Parathyroid adenoma (tissue), 2 donors: Measurements from ENCODE around the gene LTB.

Experiments used
- H2AFZ ChIP-seq: fragments of 300-600 bp; sonication (generic); one replicate; pipeline ENCODE4 v1.7.0; 2017; ENCODE audit warnings: antibody characterized with exemption, mild to moderate bottlenecking
- H3K27ac ChIP-seq: fragments of 300-600 bp; sonication (generic); one replicate; pipeline ENCODE4 v1.7.0; 2017
- H3K27me3 ChIP-seq: fragments of 300-600 bp; sonication (generic); one replicate; pipeline ENCODE4 v1.7.0; 2017; ENCODE audit warnings: low read length; ENCODE audit not compliant: control insufficient read depth, insufficient read depth
- H3K36me3 ChIP-seq: fragments of 300-600 bp; sonication (generic); one replicate; pipeline ENCODE4 v1.7.0; 2017; ENCODE audit warnings: low read length; ENCODE audit not compliant: control insufficient read depth, insufficient read depth
- H3K4me1 ChIP-seq: fragments of 300-600 bp; sonication (generic); one replicate; pipeline ENCODE4 v1.7.0; 2017; ENCODE audit warnings: control low read depth
- H3K4me2 ChIP-seq: fragments of 300-600 bp; sonication (generic); one replicate; pipeline ENCODE4 v1.7.0; 2017; ENCODE audit warnings: low read length
- H3K4me3 ChIP-seq: fragments of 300-600 bp; sonication (generic); one replicate; pipeline ENCODE4 v1.7.0; 2017; ENCODE audit warnings: low read depth, low read length
- H3K79me2 ChIP-seq: fragments of 300-600 bp; sonication (generic); one replicate; pipeline ENCODE4 v1.7.0; 2017; ENCODE audit warnings: control low read depth
- H3K9ac ChIP-seq: fragments of 300-600 bp; sonication (generic); one replicate; pipeline ENCODE4 v1.7.0; 2017; ENCODE audit warnings: mild to moderate bottlenecking
- H3K9me3 ChIP-seq: fragments of 300-600 bp; sonication (generic); one replicate; pipeline ENCODE4 v1.7.0; 2017; ENCODE audit warnings: low read length; ENCODE audit not compliant: control insufficient read depth
- TF ChIP-seq, protein P1 (sequence below): fragments of 300-600 bp; sonication (generic); IDR thresholded peaks from one replicate; pipeline ENCODE4 v1.7.0; 2017; ENCODE audit warnings: antibody characterized with exemption, mild to moderate bottlenecking
- donor health status: primary hyperparathyroidism.

Gene LTB

DNA sequence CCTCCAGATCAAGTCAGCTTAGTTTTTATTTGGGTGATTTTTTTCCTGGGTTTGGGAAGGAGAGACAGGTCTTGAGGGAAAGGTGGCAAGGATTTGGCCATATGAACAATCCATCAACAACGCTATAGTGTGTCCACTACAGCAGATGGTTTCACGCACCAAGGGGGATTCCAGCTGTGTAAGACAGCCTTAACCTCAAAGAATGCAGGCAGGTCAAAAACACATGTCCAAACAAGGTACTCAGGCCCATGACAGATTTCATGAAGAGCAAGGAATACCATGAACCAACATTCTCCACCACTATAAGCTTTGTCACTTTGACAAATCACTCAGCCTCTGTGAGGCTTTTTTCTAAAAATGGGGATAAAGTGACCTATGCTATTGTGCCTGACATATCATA lies 34.8 kb upstream of the LTB start:
- peaks cover 20% of the 10 kb centered on the region for H3K4me1 ChIP-seq
- H3K27me3 ChIP-seq = no peaks in the 10 kb centered on the region
- H3K4me3 ChIP-seq = no peak overlapping the region
- no peaks in the 10 kb centered on the region for H3K9me3 ChIP-seq
- H2AFZ ChIP-seq = no peak overlapping the region
- peaks cover 6% of the 10 kb centered on the region for H3K79me2 ChIP-seq
- no peak overlapping the region for H3K27ac ChIP-seq
- H3K9ac ChIP-seq = no peak overlapping the region
- H3K4me2 ChIP-seq = no peak overlapping the region
- H3K36me3 ChIP-seq = no peaks in the 10 kb centered on the region
- TF ChIP-seq, protein P1, sequence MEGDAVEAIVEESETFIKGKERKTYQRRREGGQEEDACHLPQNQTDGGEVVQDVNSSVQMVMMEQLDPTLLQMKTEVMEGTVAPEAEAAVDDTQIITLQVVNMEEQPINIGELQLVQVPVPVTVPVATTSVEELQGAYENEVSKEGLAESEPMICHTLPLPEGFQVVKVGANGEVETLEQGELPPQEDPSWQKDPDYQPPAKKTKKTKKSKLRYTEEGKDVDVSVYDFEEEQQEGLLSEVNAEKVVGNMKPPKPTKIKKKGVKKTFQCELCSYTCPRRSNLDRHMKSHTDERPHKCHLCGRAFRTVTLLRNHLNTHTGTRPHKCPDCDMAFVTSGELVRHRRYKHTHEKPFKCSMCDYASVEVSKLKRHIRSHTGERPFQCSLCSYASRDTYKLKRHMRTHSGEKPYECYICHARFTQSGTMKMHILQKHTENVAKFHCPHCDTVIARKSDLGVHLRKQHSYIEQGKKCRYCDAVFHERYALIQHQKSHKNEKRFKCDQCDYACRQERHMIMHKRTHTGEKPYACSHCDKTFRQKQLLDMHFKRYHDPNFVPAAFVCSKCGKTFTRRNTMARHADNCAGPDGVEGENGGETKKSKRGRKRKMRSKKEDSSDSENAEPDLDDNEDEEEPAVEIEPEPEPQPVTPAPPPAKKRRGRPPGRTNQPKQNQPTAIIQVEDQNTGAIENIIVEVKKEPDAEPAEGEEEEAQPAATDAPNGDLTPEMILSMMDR = no peak

DNA sequence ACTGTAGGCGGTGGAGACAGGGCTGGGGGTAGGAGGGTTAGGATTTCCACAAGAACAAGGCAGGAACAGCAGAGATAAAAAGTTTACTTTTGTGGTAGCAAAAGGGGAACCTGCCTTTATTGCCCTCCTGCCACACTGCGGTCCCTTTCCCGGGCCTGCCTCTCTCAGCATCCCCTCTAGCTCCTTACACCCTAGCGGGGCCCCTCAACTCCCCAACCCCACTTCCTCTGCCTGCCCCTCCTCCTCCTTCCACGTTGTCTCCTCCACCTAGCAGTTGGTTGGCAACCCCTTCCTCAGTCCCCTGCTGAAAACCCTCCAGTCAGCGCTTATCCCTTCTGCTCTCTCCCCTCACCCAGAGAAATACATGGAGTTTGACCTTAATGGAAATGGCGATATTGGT lies 33.5 kb upstream of the LTB start:
- Histone ChIP-seq H3K4me2 (no peak overlapping the region), H3K27ac (no peak overlapping the region), H2AFZ (no peak overlapping the region), H3K36me3 (no peaks in the 10 kb centered on the region), H3K27me3 (no peaks in the 10 kb centered on the region), H3K9ac (no peak overlapping the region), H3K4me1 (peaks cover 13% of the 10 kb centered on the region), H3K4me3 (no peak overlapping the region), H3K79me2 (no peaks in the 10 kb centered on the region), H3K9me3 (no peaks in the 10 kb centered on the region)
- TF ChIP-seq, protein P1 = no peak

DNA sequence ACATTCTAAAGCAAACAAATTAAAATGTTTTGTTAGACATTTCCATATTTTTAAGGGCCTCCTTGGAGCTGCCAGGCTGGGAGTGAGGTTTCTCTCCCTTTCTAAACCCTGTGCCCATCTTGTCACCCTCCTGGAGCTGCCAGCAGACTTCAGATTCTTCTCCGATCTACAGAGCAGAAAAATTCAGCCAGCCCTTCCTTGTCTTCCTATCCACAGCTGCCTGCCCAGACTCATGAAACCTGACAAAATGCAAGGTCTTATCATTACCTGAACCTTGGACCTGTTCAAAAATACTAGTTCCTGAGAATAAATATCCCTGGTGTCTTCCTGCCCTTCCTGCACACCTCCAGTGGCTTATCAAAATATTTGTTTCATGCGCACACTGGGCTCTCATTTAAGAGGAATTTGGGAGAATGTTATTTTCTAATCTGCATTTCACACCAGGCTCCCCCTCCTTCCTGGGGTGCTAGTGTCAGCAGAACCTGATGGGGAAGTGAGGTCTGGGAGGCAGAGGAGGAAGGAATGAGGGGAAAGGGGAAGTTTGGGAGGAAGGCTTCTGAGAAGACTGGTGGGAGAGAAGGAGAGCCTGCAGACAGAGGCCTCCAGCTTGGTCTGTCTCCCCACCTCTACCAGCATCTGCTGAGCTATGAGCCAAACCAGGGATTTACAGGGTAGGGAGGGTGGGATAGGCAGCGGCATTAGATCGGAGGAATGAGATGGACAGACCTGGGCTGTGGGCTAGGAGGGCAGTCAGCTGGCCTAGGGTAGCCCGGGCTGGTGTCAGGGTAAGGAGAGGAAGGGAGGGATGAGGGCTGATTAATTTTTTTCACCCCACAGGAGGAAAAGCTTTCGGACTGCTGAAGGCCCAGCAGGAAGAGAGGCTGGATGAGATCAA lies 32.7 kb upstream of the LTB start, which contains the start of gene AIF1:
Gene AIF1 (plus strand): TSS at position 551 of the 895 bp plus-strand sequence. CDS start 96 bp downstream, at position 647.
- H3K4me1 ChIP-seq = peaks cover 16% of the 10 kb centered on the region
- TF ChIP-seq, protein P1 = no peak
- no peaks in the 10 kb centered on the region for H3K36me3 ChIP-seq
- no peak within 1 kb of the TSS for H3K4me2 ChIP-seq
- no peaks in the 10 kb centered on the region for H3K79me2 ChIP-seq
- peak within 1 kb of the TSS; percentile 89 for H2AFZ ChIP-seq
- no peak within 1 kb of the TSS for H3K9ac ChIP-seq
- H3K4me3 ChIP-seq = no peak within 1 kb of the TSS
- peak within 1 kb of the TSS; percentile 77 for H3K27ac ChIP-seq
- H3K27me3 ChIP-seq = no peaks in the 10 kb centered on the region
- no peaks in the 10 kb centered on the region for H3K9me3 ChIP-seq

DNA sequence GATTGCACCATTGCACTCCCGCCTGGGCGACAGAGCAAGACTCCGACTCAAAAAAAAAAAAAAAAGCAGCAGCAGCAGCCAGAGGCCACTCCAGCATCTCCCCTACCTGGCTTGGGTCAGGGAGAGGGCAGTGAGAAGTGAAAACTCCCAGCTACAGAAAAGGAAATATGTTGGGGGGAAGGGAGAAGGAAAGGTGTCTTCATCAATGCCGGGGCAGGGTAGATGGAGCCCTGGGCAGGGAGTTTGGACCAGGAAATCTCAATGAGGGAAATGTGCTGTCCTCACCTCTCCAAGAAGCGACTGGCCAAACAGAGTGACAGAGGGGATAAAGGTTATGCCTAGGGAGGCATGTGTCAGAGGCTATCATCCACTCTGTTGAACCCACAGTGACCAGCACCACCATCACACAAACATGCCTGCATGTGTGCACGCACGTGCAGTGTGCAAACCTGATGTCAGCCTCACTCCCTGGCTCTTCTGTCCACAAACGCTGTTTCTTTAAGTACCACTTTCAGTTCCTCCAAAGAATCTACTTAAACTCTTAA lies 31.9 kb upstream of the LTB start:
- H3K27me3 ChIP-seq = no peaks in the 10 kb centered on the region
- no peak overlapping the region for H3K4me3 ChIP-seq
- H3K9ac ChIP-seq = no peak overlapping the region
- H3K4me2 ChIP-seq = no peak overlapping the region
- H3K36me3 ChIP-seq = no peaks in the 10 kb centered on the region
- H2AFZ ChIP-seq = peak overlapping the region; percentile 89
- TF ChIP-seq, protein P1 = no peak
- no peaks in the 10 kb centered on the region for H3K9me3 ChIP-seq
- peaks cover 21% of the 10 kb centered on the region for H3K4me1 ChIP-seq
- no peaks in the 10 kb centered on the region for H3K79me2 ChIP-seq
- peak overlapping the region; percentile 77 for H3K27ac ChIP-seq
